ENCODE data around the gene KLHDC7A. TPM values are rescaled to one million over a fixed set of nuclear protein-coding genes. Genes with fewer than 3 reads are reported as not detected.

The KLHDC7A gene
- total and polyA plus RNA-seq, 10 of the 15 experiments (the other 5 are each of a cell fraction or from before 2014, with no cell fraction given): not detected

DNA sequence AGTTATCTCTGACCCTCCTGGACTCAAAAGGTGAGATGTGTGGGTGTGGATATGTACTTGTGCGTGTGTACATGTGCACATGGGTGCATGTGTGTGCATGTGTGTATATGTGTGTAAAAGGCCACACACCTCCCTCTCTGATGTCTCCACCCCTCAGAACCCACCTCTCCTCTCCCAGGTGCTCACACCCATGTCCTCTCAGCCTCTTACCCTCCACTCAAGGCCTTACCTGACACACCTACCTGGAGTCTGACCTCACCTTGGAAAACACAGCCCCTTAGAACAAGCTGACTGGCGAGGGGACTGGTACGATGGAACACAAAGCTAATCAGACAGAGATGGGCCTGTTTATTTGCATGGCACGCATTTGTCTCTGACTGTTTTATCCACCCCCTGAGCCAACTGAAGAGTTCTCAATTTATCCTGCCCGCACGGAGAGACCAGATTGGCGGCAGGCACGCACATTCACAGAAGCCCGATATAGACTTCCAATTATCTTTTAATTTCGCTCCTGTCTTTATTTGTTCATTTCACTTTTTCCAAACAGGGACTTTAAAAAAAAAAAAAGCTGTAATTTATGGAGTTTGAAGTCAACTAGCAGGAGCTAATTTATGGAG lies 6.1 kb upstream of the KLHDC7A start:
- ChIA-PET CTCF (interaction anchor here (1.7 kb wide), 1 partner anchor 107 kb away, joined by 3 read pairs; no protein-coding TSS in a partner anchor), POLR2A (no interaction called here), SMC1A (ENCODE audit: uncharacterized antibody, unreplicated experiment) (interaction anchor here (0.6 kb wide), 1 partner anchor 78 kb away, joined by 4 read pairs; no protein-coding TSS in a partner anchor), RAD21 (ENCODE audit: unreplicated experiment) (no interaction called here)
- Histone ChIP-seq H3K79me2 (ENCODE audit: control insufficient read depth, insufficient read depth, low read length) (no peaks in the 10 kb centered on the region), H3K9ac (ENCODE audit: control insufficient read depth, insufficient read depth, low read length) (no peak overlapping the region), H3K36me3 (ENCODE audit: control insufficient read depth in 2 of 2, insufficient read depth in 2 of 2, low read length in 1 of 2) (no peaks in the 10 kb centered on the region), H3K4me3 (no peak overlapping the region), H4K20me1 (ENCODE audit: control insufficient read depth, insufficient read depth) (no peaks in the 10 kb centered on the region), H2AFZ (ENCODE audit: control insufficient read depth, low read depth, low read length) (no peak overlapping the region), H3K4me2 (ENCODE audit: control insufficient read depth, insufficient read depth) (no peak overlapping the region), H3K27me3 (replicated peaks in 1 of 2; ENCODE audit: control insufficient read depth in 2 of 2, insufficient read depth in 2 of 2, low read length in 1 of 2) (no peaks in the 10 kb centered on the region; a peak in 1 of 4 replicates), H3K27ac (ENCODE audit: control insufficient read depth, insufficient read depth) (no peak overlapping the region), H3K9me3 (replicated peaks; ENCODE audit: control insufficient read depth, insufficient read depth, low read length) (no peaks in the 10 kb centered on the region), H3K4me1 (ENCODE audit: control insufficient read depth, insufficient read depth, low read length) (no peaks in the 10 kb centered on the region)
- no peak for FAIRE-seq
- no TSS peak for BruUV-seq (replicated peaks)
- intact Hi-C loops (cut with micrococcal nuclease; ENCODE audit: unreplicated experiment): no loop called here
- WGBS (ENCODE audit: insufficient coverage, insufficient replicate concordance, low lambda C conversion rate, missing lambda C conversion rate): 49% methylated on average over 10 of the region's 10 CpGs
- no peak for ATAC-seq
- in situ Hi-C loops (cut with MboI): no loop called here
- no peak for DNase-seq (ENCODE audit: low read depth, low spot score)
- TF ChIP-seq IKZF2 (IDR thresholded peaks at IDR 0.05) (no peak), NFYA (IDR thresholded peaks at IDR 0.05; ENCODE audit: borderline replicate concordance, low read depth, low read length) (no peak), EGR1 (IDR thresholded peaks at IDR 0.05; ENCODE audit: borderline replicate concordance in 1 of 2, low read depth in 2 of 2, low read length in 2 of 2) (no peak), BRCA1 (IDR thresholded peaks at IDR 0.05; ENCODE audit: low read depth, low read length) (no peak), TCF12 (IDR thresholded peaks at IDR 0.05; ENCODE audit: low read depth, low read length) (no peak), NFYB (IDR thresholded peaks at IDR 0.05; ENCODE audit: insufficient read depth, low read depth, low read length) (no peak), NFXL1 (IDR thresholded peaks at IDR 0.05; ENCODE audit: borderline replicate concordance) (no peak), CHD1 (IDR thresholded peaks at IDR 0.05; ENCODE audit: low read depth, low read length) (no peak), PML (IDR thresholded peaks at IDR 0.05; ENCODE audit: low read length) (no peak), SPI1 (IDR thresholded peaks at IDR 0.05; ENCODE audit: borderline replicate concordance, insufficient read depth, low read depth, low read length) (no peak), SREBF1 (IDR thresholded peaks at IDR 0.05; ENCODE audit: low read length) (no peak), POLR2A (IDR thresholded peaks at IDR 0.05; ENCODE audit: low read depth, low read length) (no peak), BHLHE40 (IDR thresholded peaks at IDR 0.05; ENCODE audit: borderline replicate concordance in 1 of 2, low read depth in 2 of 2, low read length in 1 of 2) (no peak), TCF3 (IDR thresholded peaks at IDR 0.05; ENCODE audit: borderline replicate concordance, insufficient read depth, low read depth, low read length) (no peak), ASH2L (IDR thresholded peaks at IDR 0.05; ENCODE audit: borderline replicate concordance, low read depth) (no peak)
- TF ChIP-seq, protein P1, sequence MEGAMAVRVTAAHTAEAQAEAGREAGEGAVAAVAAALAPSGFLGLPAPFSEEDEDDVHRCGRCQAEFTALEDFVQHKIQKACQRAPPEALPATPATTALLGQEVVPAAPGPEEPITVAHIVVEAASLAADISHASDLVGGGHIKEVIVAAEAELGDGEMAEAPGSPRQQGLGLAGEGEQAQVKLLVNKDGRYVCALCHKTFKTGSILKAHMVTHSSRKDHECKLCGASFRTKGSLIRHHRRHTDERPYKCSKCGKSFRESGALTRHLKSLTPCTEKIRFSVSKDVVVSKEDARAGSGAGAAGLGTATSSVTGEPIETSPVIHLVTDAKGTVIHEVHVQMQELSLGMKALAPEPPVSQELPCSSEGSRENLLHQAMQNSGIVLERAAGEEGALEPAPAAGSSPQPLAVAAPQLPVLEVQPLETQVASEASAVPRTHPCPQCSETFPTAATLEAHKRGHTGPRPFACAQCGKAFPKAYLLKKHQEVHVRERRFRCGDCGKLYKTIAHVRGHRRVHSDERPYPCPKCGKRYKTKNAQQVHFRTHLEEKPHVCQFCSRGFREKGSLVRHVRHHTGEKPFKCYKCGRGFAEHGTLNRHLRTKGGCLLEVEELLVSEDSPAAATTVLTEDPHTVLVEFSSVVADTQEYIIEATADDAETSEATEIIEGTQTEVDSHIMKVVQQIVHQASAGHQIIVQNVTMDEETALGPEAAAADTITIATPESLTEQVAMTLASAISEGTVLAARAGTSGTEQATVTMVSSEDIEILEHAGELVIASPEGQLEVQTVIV (IDR thresholded peaks at IDR 0.05; ENCODE audit: borderline replicate concordance, partially characterized antibody): no peak
- TF ChIP-seq, protein P2, sequence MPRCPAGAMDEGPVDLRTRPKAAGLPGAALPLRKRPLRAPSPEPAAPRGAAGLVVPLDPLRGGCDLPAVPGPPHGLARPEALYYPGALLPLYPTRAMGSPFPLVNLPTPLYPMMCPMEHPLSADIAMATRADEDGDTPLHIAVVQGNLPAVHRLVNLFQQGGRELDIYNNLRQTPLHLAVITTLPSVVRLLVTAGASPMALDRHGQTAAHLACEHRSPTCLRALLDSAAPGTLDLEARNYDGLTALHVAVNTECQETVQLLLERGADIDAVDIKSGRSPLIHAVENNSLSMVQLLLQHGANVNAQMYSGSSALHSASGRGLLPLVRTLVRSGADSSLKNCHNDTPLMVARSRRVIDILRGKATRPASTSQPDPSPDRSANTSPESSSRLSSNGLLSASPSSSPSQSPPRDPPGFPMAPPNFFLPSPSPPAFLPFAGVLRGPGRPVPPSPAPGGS (IDR thresholded peaks at IDR 0.05; ENCODE audit: borderline replicate concordance, insufficient read depth, low read depth, low read length, poor library complexity, severe bottlenecking): no peak
- TF ChIP-seq, protein P3, sequence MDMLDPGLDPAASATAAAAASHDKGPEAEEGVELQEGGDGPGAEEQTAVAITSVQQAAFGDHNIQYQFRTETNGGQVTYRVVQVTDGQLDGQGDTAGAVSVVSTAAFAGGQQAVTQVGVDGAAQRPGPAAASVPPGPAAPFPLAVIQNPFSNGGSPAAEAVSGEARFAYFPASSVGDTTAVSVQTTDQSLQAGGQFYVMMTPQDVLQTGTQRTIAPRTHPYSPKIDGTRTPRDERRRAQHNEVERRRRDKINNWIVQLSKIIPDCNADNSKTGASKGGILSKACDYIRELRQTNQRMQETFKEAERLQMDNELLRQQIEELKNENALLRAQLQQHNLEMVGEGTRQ (IDR thresholded peaks at IDR 0.05; ENCODE audit: borderline replicate concordance, low read depth, low read length): no peak
- TF ChIP-seq, protein P4, sequence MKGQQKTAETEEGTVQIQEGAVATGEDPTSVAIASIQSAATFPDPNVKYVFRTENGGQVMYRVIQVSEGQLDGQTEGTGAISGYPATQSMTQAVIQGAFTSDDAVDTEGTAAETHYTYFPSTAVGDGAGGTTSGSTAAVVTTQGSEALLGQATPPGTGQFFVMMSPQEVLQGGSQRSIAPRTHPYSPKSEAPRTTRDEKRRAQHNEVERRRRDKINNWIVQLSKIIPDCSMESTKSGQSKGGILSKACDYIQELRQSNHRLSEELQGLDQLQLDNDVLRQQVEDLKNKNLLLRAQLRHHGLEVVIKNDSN (IDR thresholded peaks at IDR 0.05; ENCODE audit: borderline replicate concordance, extremely low read length, insufficient read depth, low read depth, low read length): no peak

Data from GM12878 (cell line).